AML-193 (cell line): ENCODE measurements around the gene GOLGA5.
A peak's percentile ranks its signal among the peaks of the same experiment; 100 is the strongest.
"Not testable (repeated sequence)": the region's sequence is repeated elsewhere in the genome, so short reads cannot be mapped to it uniquely, and the experiment has no call there.

Experiments
- DNase-seq, 2 experiments: peaks; one replicate each; lab custom pipeline; 2025; lab: John Stamatoyannopoulos, UW

Gene GOLGA5

GRCh38 chr14:92820536-92820840 is 26.4 kb downstream of the GOLGA5 start:
- DNase-seq = not testable (repeated sequence)

GRCh38 chr14:92830902-92831301 is 36.8 kb downstream of the GOLGA5 start:
- DNase-seq = no peak

GRCh38 chr14:92832137-92832700 is 38.1 kb downstream of the GOLGA5 start:
- DNase-seq = no peak

- no peak for DNase-seq
Measured at GRCh38 chr14:92841930-92842329, 47.8 kb downstream of the GOLGA5 start.

- DNase-seq = no peak
Measured at GRCh38 chr14:92844204-92844603, 50.1 kb downstream of the GOLGA5 start.

- DNase-seq = peak; percentile 58 to 71
Measured at GRCh38 chr14:92846162-92846897, 52.2 kb downstream of the GOLGA5 start.

- no peak for DNase-seq
Measured at GRCh38 chr14:92847278-92847677, 53.2 kb downstream of the GOLGA5 start.

- no peak for DNase-seq
Measured at GRCh38 chr14:92847749-92848148, 53.6 kb downstream of the GOLGA5 start.

- no peak for DNase-seq
Measured at GRCh38 chr14:92848887-92849286, 54.8 kb downstream of the GOLGA5 start.

GRCh38 chr14:92850492-92850891 is 56.4 kb downstream of the GOLGA5 start:
- DNase-seq = no peak

GRCh38 chr14:92853136-92853535 is 59.0 kb downstream of the GOLGA5 start:
- DNase-seq = not testable (repeated sequence)

GRCh38 chr14:92860049-92860840 is 66.1 kb downstream of the GOLGA5 start:
- DNase-seq = no peak

- DNase-seq = no peak
Measured at GRCh38 chr14:92861856-92862745, 68.0 kb downstream of the GOLGA5 start.

GRCh38 chr14:92863286-92864080 is 69.4 kb downstream of the GOLGA5 start:
- DNase-seq = no peak

GRCh38 chr14:92865674-92866073 is 71.6 kb downstream of the GOLGA5 start:
- DNase-seq = no peak

- no peak for DNase-seq
Measured at GRCh38 chr14:92866181-92866752, 72.2 kb downstream of the GOLGA5 start.

- no peak for DNase-seq
Measured at GRCh38 chr14:92866901-92867865, 73.1 kb downstream of the GOLGA5 start.

- DNase-seq = no peak
Measured at GRCh38 chr14:92874962-92875661, 81.0 kb downstream of the GOLGA5 start.

GRCh38 chr14:92877757-92878431 is 83.8 kb downstream of the GOLGA5 start:
- DNase-seq = no peak
